Astrocyte of the cerebellum (primary cell): ENCODE measurements around the gene PHF14.

Experiments
- DNase-seq: peaks from one replicate; pipeline ENCODE4 v3.0.0-alpha.2; 2011; ENCODE audit warnings: low read depth
- H3K4me3 ChIP-seq: 2 replicates; pipeline ENCODE4 v1.5.1; 2011; ENCODE audit warnings: mild to moderate bottlenecking, low read depth, low read length, moderate library complexity
- in situ Hi-C: cut with HindIII; loops from 2 replicates; pipeline ENCODE4 v1.10.0; 2017; ENCODE audit warnings: low sequenced_read_pairs
- TF ChIP-seq, protein P1 (sequence below): IDR thresholded peaks from 2 replicates; pipeline ENCODE4 v1.5.1; 2012; ENCODE audit warnings: low read length, low read depth, moderate library complexity, mild to moderate bottlenecking; ENCODE audit errors: missing control alignments

PHF14 gene

DNA sequence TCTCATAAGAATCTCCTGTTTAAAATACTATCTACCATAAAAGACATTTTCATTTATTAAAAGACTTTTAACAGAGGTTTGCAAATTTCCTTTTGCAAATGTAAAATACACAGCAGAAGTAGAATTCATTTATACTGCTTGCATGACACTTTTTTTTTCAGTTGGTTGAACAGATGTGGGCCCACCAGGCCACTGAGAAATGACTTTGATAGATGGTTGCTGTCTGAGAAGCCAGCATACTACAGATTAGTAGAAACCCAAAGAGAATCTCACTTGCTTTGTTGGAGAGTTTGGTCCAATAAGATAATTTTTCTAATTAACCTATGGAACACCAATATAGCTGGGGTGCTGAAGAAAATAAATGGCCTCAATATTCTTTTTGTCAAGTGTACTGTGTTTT is 66.3 kb downstream of the PHF14 start:
- no peak overlapping the region for H3K4me3 ChIP-seq
- TF ChIP-seq, protein P1, sequence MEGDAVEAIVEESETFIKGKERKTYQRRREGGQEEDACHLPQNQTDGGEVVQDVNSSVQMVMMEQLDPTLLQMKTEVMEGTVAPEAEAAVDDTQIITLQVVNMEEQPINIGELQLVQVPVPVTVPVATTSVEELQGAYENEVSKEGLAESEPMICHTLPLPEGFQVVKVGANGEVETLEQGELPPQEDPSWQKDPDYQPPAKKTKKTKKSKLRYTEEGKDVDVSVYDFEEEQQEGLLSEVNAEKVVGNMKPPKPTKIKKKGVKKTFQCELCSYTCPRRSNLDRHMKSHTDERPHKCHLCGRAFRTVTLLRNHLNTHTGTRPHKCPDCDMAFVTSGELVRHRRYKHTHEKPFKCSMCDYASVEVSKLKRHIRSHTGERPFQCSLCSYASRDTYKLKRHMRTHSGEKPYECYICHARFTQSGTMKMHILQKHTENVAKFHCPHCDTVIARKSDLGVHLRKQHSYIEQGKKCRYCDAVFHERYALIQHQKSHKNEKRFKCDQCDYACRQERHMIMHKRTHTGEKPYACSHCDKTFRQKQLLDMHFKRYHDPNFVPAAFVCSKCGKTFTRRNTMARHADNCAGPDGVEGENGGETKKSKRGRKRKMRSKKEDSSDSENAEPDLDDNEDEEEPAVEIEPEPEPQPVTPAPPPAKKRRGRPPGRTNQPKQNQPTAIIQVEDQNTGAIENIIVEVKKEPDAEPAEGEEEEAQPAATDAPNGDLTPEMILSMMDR, result no peak
- in situ Hi-C loops, result no loop called here
- no peak for DNase-seq

DNA sequence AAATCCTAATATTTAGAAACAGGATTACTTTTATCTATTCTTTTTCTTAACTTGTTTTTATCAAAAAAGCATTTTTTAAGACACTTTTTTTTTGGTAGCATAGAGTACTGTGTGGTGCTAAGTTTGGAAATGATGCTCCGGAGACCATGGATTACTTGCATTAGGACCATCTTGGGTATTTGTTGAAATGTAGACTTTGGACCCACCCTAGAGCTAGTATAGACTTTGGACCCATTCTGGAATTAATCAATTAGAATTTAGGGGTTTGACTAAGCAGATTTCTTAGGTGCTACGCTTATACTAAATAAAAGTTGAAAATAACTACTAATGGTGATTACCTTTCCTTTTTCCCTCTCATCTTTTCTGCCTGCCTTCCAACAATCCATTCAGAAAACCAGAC is 80.4 kb downstream of the PHF14 start:
- DNase-seq, result no peak
- in situ Hi-C loops, result no loop called here
- TF ChIP-seq, protein P1, result no peak
- no peak overlapping the region for H3K4me3 ChIP-seq

DNA sequence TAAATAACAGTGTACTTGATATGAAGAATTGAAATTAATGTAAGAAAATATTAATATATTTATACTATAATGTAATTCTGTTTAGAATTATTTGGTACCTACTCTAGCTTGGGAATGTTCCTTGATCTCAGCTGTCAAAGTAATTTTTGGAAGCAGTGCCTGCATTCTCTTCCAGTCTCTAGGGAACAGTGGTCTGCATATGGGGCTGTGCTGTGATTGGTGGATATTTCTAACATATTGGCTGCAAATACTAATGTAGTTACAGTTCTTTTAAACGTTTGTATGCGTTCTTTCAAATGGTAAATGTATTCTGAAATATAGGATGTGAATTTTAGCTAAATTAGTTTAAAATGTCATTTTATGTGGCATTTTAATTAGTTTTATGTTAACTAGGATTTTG is 87.2 kb downstream of the PHF14 start:
- no peak for DNase-seq
- no peak overlapping the region for H3K4me3 ChIP-seq
- in situ Hi-C loops, result no loop called here
- TF ChIP-seq, protein P1, result no peak

DNA sequence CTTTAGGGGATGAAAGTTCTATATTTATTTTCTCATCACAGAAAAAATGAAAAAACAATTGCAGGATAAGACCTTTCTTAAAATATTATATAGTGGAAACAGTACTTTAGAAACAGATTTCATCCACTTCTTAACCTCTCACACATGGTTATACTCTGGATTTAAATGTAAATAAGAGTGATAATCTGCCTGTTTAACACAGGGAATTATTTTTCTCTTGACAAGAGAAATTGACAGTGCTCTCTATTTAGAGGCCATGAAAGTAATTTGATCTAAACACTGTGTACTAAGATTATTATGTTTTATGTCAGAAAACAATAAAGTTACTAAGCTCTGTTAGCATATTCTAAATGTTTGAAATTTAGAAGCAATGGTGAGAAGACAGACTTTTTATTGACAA is 88.4 kb downstream of the PHF14 start:
- no peak for DNase-seq
- H3K4me3 ChIP-seq, result no peak overlapping the region
- in situ Hi-C loops, result no loop called here
- TF ChIP-seq, protein P1, result no peak

DNA sequence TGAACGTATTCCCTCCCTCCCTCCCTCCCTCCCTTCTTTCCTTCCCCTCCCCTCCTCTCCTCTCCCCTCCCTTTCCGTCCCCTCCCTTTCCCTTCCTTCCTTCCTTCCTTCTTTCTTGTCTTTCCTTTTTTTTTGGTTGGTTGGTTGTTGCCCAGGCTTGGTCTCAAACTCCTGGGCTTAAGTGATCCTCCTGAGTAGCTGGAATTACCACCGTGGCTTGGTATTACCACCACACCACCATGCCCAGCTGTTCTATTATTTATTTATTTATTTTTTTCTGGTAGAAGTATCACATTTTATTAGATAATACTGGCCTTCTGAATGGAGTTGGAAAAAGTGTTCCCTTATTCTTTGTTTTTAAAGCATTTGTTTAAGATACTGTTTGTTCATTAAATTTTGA is 95.9 kb downstream of the PHF14 start:
- TF ChIP-seq, protein P1, result no peak
- H3K4me3 ChIP-seq, result no peak overlapping the region
- DNase-seq, result no peak
- in situ Hi-C loops, result no loop called here

DNA sequence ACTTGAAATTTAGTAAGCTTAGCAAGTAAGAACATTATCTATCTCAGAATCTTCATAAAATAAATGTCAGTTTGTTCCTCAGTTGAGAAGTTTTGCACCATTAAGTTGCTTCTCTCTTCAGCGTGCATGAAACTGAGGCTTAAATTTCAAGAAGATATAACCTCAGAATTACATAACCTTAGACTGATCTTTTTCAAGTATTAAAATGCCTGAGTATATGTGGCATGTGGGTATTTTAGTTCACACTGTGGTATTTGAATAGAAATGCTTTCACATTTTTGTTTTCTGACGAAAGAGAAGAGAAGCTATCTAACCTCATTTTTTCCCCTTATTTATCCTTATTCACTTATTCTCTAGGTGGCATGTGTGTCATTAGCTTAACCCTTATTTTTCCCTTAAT is 104.1 kb downstream of the PHF14 start:
- TF ChIP-seq, protein P1, result no peak
- in situ Hi-C loops, result no loop called here
- H3K4me3 ChIP-seq, result no peak overlapping the region
- no peak for DNase-seq
